HepG2 (cell line): Measurements from ENCODE around the gene TNFAIP2. TPM values are rescaled to one million over a fixed set of nuclear protein-coding genes. Genes with fewer than 3 reads are reported as not detected.

Experiments
- ASH2L ChIP-seq: fragments of 300-600, 200-600 bp; sonication (generic); IDR thresholded peaks from 2 replicates; pipeline ENCODE4 v1.7.0; 2017; ENCODE audit warnings: low read depth, mild to moderate bottlenecking, moderate library complexity, mixed read lengths, low read length; ENCODE audit not compliant: insufficient read length
- ATF1 ChIP-seq: IDR thresholded peaks from 2 replicates; pipeline ENCODE4 v1.6.1; 2016; ENCODE audit warnings: mild to moderate bottlenecking, control low read depth
- FOXM1 ChIP-seq: sonication (generic); formaldehyde crosslinking; IDR thresholded peaks from 2 replicates; pipeline ENCODE4 v1.5.0; 2020; ENCODE audit warnings: missing genetic modification reagents
- GLI4 ChIP-seq: sonication (generic); formaldehyde crosslinking; IDR thresholded peaks from 2 replicates; pipeline ENCODE4 v1.5.1; 2020; ENCODE audit warnings: missing genetic modification reagents, mild to moderate bottlenecking, moderate library complexity, borderline replicate concordance
- HDAC1 ChIP-seq: sonication (generic); formaldehyde crosslinking; IDR thresholded peaks from 2 replicates; pipeline ENCODE4 v1.5.1; 2020; ENCODE audit warnings: mild to moderate bottlenecking, missing genetic modification reagents
- HNF4G ChIP-seq, 2 experiments: sonication (generic) in 1 of 2; formaldehyde crosslinking in 1 of 2; IDR thresholded peaks; 2 replicates each; pipeline versions ENCODE4 v1.4.0 to v1.6.1; 2011 to 2020; ENCODE audit warnings: borderline replicate concordance in 2 of 2, low read depth in 2 of 2, mild to moderate bottlenecking in 2 of 2, low read length in 1 of 2, missing genetic modification reagents in 1 of 2, moderate library complexity in 1 of 2
- IKZF4 ChIP-seq: sonication (generic); formaldehyde crosslinking; IDR thresholded peaks from 2 replicates; pipeline ENCODE4 v1.5.1; 2020; ENCODE audit warnings: borderline replicate concordance, mild to moderate bottlenecking, low read depth, missing genetic modification reagents; ENCODE audit errors: not compliant biosample characterization
- KDM2A ChIP-seq: sonication (generic); formaldehyde crosslinking; IDR thresholded peaks from 2 replicates; pipeline ENCODE4 v1.4.0; 2020; ENCODE audit warnings: low read depth, missing genetic modification reagents, borderline replicate concordance
- MTA3 ChIP-seq: sonication (generic); formaldehyde crosslinking; IDR thresholded peaks from 2 replicates; pipeline ENCODE4 v1.4.0; 2020; ENCODE audit warnings: missing genetic modification reagents
- NCOA1 ChIP-seq: sonication (generic); formaldehyde crosslinking; IDR thresholded peaks from 2 replicates; pipeline ENCODE4 v1.9.0; 2021; ENCODE audit warnings: missing genetic modification reagents
- SNRNP70 ChIP-seq: fragments of 200-400 bp; formaldehyde crosslinking; IDR thresholded peaks from 2 replicates; pipeline ENCODE4 v1.6.1; 2017; ENCODE audit warnings: mild to moderate bottlenecking, low read depth, low read length, moderate library complexity
- TOPORS ChIP-seq: sonication (generic); formaldehyde crosslinking; IDR thresholded peaks from 2 replicates; pipeline ENCODE4 v1.8.0; 2023; ENCODE audit warnings: mild to moderate bottlenecking, missing genetic modification reagents
- ZNF101 ChIP-seq: sonication (generic); formaldehyde crosslinking; IDR thresholded peaks from 2 replicates; pipeline ENCODE4 v1.4.0; 2020; ENCODE audit warnings: mild to moderate bottlenecking, low read depth, missing genetic modification reagents, borderline replicate concordance
- ZNF17 ChIP-seq: sonication (generic); formaldehyde crosslinking; IDR thresholded peaks from 2 replicates; pipeline ENCODE4 v1.5.0; 2020; ENCODE audit warnings: mild to moderate bottlenecking, missing genetic modification reagents
- ZNF543 ChIP-seq: sonication (generic); formaldehyde crosslinking; IDR thresholded peaks from 2 replicates; pipeline ENCODE4 v1.4.0; 2020; ENCODE audit warnings: mild to moderate bottlenecking, missing genetic modification reagents
- ZNF772 ChIP-seq: sonication (generic); formaldehyde crosslinking; IDR thresholded peaks from 2 replicates; pipeline ENCODE4 v1.5.0; 2020; ENCODE audit warnings: mild to moderate bottlenecking, missing genetic modification reagents
- polyA plus RNA-seq, 8 experiments: library from polyadenylated mRNA; depleted of rRNA in 3 of 8; stranded (reverse) in 7 of 8; unstranded in 1 of 8; fragments of >200 nt; fragmentation: Illumina TruSeq in 4 of 8; extraction: Trizol in 4 of 8; gene quantifications; 2 replicates each; pipeline versions ENCODE4 v1.2.1 to v1.2.3, GENCODE V29; 2011 to 2016; ENCODE audit warnings: low read depth in 4 of 8, missing spikeins in 1 of 8, mixed read lengths in 1 of 8; ENCODE audit not compliant: insufficient read depth in 1 of 8
- total RNA-seq, 5 experiments: library from RNA; depleted of rRNA; stranded (reverse); fragments of >200 nt; fragmentation: Illumina TruSeq; extraction: Trizol; gene quantifications; 2 replicates each; pipeline ENCODE4 v1.2.3, GENCODE V29; 2016; ENCODE audit warnings: low read depth in 1 of 5
- TF ChIP-seq, protein P1 (sequence below): sonication (generic); formaldehyde crosslinking; IDR thresholded peaks from 2 replicates; pipeline ENCODE4 v1.4.0; 2020; ENCODE audit warnings: missing genetic modification reagents
- TF ChIP-seq, protein P2 (sequence below): sonication (generic); formaldehyde crosslinking; IDR thresholded peaks from 2 replicates; pipeline ENCODE4 v1.4.0; 2020; ENCODE audit warnings: missing genetic modification reagents
- TF ChIP-seq, protein P3 (sequence below): sonication (generic); formaldehyde crosslinking; IDR thresholded peaks from 2 replicates; pipeline ENCODE4 v1.4.0; 2020; ENCODE audit warnings: missing genetic modification reagents

Gene TNFAIP2
- total and polyA plus RNA-seq, 2 of the 13 experiments (the other 11 are each of a cell fraction or from before 2014, with no cell fraction given) = 0.46 to 1.5 TPM

DNA sequence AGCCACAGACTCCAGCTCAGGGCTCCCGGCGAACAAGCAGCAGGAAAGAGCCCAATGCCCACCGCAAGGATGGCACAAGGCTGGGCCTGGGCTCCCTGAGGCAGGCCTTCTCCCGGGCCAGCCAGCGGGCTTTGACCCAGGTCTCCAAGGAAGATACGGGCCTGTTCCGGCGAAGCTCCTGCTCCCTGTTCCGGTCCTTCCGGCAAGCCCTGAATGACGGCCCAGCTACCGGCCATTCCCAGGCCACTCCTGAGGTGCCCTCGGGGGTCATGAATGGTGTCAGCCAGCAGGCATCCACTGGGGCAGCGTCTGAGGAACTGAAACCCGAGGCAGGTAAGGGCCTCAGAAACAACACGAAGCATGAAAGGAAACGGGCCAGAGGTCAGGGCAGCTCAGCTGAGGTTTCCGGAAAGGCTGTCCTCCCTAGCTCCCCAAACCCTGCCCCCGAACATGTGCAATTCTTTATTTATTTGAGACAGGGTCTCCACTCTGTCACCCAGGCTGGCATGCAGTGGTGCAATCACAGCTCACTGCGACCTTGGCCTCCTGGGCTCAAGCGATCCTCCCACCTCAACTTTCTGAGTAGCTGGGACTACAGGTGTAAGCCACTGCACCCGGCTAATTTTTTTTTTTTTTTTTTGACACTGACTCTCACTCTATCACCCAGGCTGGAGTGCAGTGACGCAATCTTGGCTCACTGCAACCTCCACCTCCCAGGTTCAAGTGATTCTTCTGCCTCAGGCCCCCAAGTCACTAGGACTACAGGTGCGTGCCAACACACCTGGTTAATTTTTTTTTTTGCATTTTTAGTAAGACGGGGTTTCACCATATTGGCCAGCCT is 22.8 kb upstream of the TNFAIP2 start (continued):
- TF ChIP-seq, protein P1, sequence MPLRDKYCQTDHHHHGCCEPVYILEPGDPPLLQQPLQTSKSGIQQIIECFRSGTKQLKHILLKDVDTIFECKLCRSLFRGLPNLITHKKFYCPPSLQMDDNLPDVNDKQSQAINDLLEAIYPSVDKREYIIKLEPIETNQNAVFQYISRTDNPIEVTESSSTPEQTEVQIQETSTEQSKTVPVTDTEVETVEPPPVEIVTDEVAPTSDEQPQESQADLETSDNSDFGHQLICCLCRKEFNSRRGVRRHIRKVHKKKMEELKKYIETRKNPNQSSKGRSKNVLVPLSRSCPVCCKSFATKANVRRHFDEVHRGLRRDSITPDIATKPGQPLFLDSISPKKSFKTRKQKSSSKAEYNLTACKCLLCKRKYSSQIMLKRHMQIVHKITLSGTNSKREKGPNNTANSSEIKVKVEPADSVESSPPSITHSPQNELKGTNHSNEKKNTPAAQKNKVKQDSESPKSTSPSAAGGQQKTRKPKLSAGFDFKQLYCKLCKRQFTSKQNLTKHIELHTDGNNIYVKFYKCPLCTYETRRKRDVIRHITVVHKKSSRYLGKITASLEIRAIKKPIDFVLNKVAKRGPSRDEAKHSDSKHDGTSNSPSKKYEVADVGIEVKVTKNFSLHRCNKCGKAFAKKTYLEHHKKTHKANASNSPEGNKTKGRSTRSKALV (CRISPR knock-in tag) = peak; percentile 70; the same call in 1 of the 2 replicates
- TF ChIP-seq HDAC1 (CRISPR knock-in tag) (peak; percentile 91), TOPORS (0 out of 2 replicates have a peak, but pooled peaks have one; percentile 64), GLI4 (CRISPR knock-in tag) (no peak), HNF4G (IDR thresholded peaks at IDR 0.05; ENCODE audit: borderline replicate concordance, low read depth, low read length) (peak; percentile 76; the same call in 1 of the 2 replicates), HNF4G (CRISPR knock-in tag; IDR thresholded peaks at IDR 0.05; ENCODE audit: borderline replicate concordance, low read depth) (peak; percentile 90; the same call in 1 of the 2 replicates), ZNF101 (CRISPR knock-in tag) (no peak), NCOA1 (no peak), KDM2A (CRISPR knock-in tag) (peak; percentile 26; the same call in 1 of the 2 replicates), MTA3 (CRISPR knock-in tag) (no peak), FOXM1 (CRISPR knock-in tag) (no peak), IKZF4 (CRISPR knock-in tag) (no peak), SNRNP70 (no peak), ZNF17 (CRISPR knock-in tag) (no peak), ATF1 (no peak), ASH2L (no peak), ZNF543 (CRISPR knock-in tag) (peak; percentile 83; the same call in 1 of the 2 replicates), ZNF772 (CRISPR knock-in tag) (peak; percentile 80)
- TF ChIP-seq, protein P2, sequence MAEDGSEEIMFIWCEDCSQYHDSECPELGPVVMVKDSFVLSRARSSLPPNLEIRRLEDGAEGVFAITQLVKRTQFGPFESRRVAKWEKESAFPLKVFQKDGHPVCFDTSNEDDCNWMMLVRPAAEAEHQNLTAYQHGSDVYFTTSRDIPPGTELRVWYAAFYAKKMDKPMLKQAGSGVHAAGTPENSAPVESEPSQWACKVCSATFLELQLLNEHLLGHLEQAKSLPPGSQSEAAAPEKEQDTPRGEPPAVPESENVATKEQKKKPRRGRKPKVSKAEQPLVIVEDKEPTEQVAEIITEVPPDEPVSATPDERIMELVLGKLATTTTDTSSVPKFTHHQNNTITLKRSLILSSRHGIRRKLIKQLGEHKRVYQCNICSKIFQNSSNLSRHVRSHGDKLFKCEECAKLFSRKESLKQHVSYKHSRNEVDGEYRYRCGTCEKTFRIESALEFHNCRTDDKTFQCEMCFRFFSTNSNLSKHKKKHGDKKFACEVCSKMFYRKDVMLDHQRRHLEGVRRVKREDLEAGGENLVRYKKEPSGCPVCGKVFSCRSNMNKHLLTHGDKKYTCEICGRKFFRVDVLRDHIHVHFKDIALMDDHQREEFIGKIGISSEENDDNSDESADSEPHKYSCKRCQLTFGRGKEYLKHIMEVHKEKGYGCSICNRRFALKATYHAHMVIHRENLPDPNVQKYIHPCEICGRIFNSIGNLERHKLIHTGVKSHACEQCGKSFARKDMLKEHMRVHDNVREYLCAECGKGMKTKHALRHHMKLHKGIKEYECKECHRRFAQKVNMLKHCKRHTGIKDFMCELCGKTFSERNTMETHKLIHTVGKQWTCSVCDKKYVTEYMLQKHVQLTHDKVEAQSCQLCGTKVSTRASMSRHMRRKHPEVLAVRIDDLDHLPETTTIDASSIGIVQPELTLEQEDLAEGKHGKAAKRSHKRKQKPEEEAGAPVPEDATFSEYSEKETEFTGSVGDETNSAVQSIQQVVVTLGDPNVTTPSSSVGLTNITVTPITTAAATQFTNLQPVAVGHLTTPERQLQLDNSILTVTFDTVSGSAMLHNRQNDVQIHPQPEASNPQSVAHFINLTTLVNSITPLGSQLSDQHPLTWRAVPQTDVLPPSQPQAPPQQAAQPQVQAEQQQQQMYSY (CRISPR knock-in tag) = peak; percentile 85
- TF ChIP-seq, protein P3, sequence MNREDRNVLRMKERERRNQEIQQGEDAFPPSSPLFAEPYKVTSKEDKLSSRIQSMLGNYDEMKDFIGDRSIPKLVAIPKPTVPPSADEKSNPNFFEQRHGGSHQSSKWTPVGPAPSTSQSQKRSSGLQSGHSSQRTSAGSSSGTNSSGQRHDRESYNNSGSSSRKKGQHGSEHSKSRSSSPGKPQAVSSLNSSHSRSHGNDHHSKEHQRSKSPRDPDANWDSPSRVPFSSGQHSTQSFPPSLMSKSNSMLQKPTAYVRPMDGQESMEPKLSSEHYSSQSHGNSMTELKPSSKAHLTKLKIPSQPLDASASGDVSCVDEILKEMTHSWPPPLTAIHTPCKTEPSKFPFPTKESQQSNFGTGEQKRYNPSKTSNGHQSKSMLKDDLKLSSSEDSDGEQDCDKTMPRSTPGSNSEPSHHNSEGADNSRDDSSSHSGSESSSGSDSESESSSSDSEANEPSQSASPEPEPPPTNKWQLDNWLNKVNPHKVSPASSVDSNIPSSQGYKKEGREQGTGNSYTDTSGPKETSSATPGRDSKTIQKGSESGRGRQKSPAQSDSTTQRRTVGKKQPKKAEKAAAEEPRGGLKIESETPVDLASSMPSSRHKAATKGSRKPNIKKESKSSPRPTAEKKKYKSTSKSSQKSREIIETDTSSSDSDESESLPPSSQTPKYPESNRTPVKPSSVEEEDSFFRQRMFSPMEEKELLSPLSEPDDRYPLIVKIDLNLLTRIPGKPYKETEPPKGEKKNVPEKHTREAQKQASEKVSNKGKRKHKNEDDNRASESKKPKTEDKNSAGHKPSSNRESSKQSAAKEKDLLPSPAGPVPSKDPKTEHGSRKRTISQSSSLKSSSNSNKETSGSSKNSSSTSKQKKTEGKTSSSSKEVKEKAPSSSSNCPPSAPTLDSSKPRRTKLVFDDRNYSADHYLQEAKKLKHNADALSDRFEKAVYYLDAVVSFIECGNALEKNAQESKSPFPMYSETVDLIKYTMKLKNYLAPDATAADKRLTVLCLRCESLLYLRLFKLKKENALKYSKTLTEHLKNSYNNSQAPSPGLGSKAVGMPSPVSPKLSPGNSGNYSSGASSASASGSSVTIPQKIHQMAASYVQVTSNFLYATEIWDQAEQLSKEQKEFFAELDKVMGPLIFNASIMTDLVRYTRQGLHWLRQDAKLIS = no peak; the same call in 1 of the 2 replicates
